SJSA1 (cell line): ENCODE results near the gene CLCN5. TPM values are rescaled to one million over a fixed set of nuclear protein-coding genes. Genes with fewer than 3 reads are reported as not detected.
"Not testable (repeated sequence)": the region's sequence is repeated elsewhere in the genome, so short reads cannot be mapped to it uniquely, and the experiment has no call there.

ENCODE experiments used
- DNase-seq, 2 experiments: peaks; one replicate each; pipeline ENCODE4 v3.0.0-alpha.2; 2015 to 2020; ENCODE audit warnings: low spot score in 2 of 2, low read depth in 1 of 2
- H3K27ac ChIP-seq: fragments of 250-450 bp; sonication (Bioruptor Pico); 2 replicates; pipeline ENCODE4 v1.5.1; 2020; ENCODE audit warnings: mild to moderate bottlenecking, moderate library complexity
- H3K27me3 ChIP-seq: fragments of 250-450 bp; sonication (Bioruptor Pico); replicated peaks from 2 replicates; pipeline ENCODE4 v1.5.1; 2020; ENCODE audit warnings: mild to moderate bottlenecking, moderate library complexity
- H3K36me3 ChIP-seq: fragments of 250-450 bp; sonication (Bioruptor Pico); 2 replicates; pipeline ENCODE4 v1.5.1; 2020; ENCODE audit warnings: mild to moderate bottlenecking
- H3K4me1 ChIP-seq: fragments of 250-450 bp; sonication (Bioruptor Pico); replicated peaks from 2 replicates; pipeline ENCODE4 v1.6.1; 2021; ENCODE audit warnings: mild to moderate bottlenecking
- H3K4me3 ChIP-seq: fragments of 250-450 bp; sonication (Bioruptor Pico); 2 replicates; pipeline ENCODE4 v1.5.1; 2020; ENCODE audit warnings: mild to moderate bottlenecking
- H3K9me3 ChIP-seq: fragments of 250-450 bp; sonication (Bioruptor Pico); replicated peaks from 2 replicates; pipeline ENCODE4 v1.5.1; 2020; ENCODE audit warnings: mild to moderate bottlenecking
- total RNA-seq: library from RNA; depleted of rRNA; stranded (reverse); fragments of >200 nt; shearing (Covaris generic); gene quantifications from 2 replicates; pipeline ENCODE4 v1.2.3, GENCODE V29; 2014

The CLCN5 gene
- total RNA-seq, 1 experiment from 2014 or later, result 3.5 TPM

DNA sequence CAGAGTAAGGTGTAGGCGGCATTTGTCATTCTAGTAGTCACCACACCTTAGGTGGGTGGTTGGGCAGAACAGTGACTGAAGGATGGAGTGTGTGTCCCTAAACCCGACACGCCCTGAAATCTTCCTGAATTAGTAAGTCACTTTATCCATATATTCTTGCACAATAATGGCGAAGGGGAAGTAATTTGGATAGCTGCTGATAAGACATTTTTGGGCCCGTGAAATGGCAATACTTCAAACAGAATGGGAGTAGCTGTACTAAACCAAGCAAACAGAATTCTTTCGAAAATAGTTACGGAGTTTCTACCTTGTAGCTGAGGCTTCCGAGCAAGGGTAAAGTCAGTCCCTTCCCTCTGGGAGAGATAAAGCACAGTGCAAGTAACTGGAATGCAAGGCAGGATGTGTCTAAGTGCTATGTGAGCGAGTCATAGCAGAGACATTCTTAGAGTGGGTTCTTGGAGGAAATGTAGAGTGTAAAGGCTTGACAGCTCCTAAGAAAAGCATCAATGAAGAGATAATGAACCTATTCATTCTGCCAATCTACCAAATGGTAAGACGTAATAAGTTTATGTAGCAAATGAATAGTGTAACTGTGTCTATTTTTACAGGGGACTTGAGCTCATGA, 72.8 kb downstream of the CLCN5 start:
- Histone ChIP-seq H3K4me3 (no peak overlapping the region), H3K27me3 (no peaks in the 10 kb centered on the region), H3K4me1 (no peaks in the 10 kb centered on the region), H3K36me3 (no peaks in the 10 kb centered on the region), H3K27ac (no peak overlapping the region), H3K9me3 (no peaks in the 10 kb centered on the region)
- DNase-seq, result no peak

DNA sequence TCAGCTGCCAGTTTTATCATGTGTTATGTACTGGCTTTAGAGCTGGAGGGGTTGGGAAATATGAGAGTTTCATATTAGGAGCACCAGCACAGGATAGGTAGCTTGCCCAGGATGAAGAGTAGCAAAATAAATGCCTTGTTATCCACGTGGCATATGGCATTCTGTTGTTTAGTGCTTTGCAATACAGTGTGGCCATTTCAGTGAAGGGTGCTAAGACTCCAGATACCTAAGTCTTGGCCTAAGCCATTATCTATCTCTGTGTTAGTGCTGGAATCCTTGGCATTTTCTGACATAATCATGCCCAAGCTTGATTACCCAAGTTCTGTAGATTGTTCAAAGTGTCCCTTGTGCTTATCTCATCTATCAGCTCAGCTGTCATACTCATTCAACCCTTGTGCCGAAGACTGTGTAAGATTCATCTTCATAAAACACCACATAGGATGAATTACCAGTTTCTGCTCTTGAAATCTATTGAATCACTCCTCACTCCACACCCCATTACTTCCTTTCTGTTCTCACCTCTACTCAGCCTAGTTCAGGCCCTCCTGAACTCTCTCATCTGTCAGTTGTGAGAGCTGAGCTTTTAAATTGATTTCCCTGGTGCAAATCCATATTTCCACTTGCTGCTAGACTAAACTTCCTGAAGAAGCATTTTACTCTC, 73.5 kb downstream of the CLCN5 start:
- no peaks in the 10 kb centered on the region for H3K27me3 ChIP-seq
- no peaks in the 10 kb centered on the region for H3K9me3 ChIP-seq
- H3K4me3 ChIP-seq, result no peak overlapping the region
- no peak for DNase-seq
- no peaks in the 10 kb centered on the region for H3K4me1 ChIP-seq
- H3K36me3 ChIP-seq, result no peaks in the 10 kb centered on the region
- H3K27ac ChIP-seq, result no peak overlapping the region

DNA sequence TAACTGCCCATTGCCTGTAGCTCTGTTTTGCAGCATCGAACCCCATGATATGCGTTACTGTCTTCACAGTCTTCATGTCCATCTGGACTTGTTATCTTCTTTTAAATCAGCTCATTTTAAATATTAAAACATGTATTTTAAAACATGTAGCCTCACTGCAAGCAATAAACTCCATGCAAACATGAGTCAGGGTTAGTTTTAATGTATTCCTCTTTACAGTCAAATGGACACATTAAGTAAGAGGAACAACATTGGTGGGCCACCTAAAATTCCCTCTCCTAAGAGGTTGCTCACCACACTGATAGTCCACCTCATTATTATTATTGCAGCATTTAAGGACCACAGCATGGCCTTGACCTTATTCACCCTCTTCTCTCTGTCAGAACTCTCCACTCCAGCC, 74.1 kb downstream of the CLCN5 start:
- Histone ChIP-seq H3K36me3 (no peaks in the 10 kb centered on the region), H3K9me3 (no peaks in the 10 kb centered on the region), H3K4me3 (no peak overlapping the region), H3K4me1 (no peaks in the 10 kb centered on the region), H3K27ac (no peak overlapping the region), H3K27me3 (no peaks in the 10 kb centered on the region)
- no peak for DNase-seq

DNA sequence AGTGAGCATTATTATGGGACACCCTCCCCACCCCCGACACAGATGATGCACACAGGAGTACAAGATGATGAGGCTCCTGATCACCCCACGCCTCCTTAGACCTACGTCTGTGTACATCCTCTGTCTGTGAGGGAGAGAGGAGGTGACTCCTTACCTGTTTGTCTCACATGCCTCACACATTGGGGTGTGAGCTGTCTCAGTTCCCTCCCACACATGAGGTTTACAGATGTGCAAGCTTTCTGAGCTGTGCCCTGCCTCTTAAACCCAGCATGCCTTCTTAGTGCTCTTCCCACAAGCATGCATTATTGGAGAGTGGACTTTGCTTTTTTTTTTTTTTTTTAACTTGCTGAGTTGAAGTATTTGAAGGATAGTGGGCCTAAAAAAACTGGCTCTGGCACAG, 76.7 kb downstream of the CLCN5 start:
- Histone ChIP-seq H3K4me3 (no peak overlapping the region), H3K27me3 (no peaks in the 10 kb centered on the region), H3K36me3 (no peaks in the 10 kb centered on the region), H3K27ac (no peak overlapping the region), H3K9me3 (no peaks in the 10 kb centered on the region), H3K4me1 (no peaks in the 10 kb centered on the region)
- DNase-seq, result no peak

DNA sequence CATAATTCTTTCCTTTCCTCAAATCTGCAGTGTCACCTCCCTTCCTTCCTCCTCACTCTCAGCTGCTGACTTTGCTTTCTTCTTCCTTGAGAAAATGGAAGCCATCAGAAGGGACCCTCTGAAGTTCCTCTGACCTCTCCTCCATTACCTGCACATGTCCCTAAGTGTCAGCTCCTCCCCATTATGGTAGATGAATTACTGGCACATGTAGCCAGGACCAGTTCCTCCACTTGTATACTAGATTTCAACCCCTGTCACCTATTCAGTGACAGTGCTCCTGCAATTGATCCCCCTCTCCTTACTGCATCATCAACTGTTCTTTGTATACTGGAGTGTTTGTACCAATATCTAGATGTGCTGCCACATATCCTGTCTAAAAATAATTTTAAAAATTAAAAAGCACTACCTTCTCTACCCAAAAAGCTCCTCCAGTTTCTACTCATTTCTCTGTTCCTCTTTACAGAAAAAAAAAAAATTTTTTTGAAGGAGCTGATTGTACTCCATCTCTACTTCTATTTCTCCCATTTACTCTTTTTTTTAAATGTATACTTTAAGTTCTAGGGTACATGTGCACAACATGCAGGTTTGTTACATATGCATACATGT, 78.6 kb downstream of the CLCN5 start:
- Histone ChIP-seq H3K36me3 (no peaks in the 10 kb centered on the region), H3K9me3 (no peaks in the 10 kb centered on the region), H3K4me1 (no peaks in the 10 kb centered on the region), H3K4me3 (no peak overlapping the region), H3K27me3 (no peaks in the 10 kb centered on the region), H3K27ac (no peak overlapping the region)
- no peak for DNase-seq

DNA sequence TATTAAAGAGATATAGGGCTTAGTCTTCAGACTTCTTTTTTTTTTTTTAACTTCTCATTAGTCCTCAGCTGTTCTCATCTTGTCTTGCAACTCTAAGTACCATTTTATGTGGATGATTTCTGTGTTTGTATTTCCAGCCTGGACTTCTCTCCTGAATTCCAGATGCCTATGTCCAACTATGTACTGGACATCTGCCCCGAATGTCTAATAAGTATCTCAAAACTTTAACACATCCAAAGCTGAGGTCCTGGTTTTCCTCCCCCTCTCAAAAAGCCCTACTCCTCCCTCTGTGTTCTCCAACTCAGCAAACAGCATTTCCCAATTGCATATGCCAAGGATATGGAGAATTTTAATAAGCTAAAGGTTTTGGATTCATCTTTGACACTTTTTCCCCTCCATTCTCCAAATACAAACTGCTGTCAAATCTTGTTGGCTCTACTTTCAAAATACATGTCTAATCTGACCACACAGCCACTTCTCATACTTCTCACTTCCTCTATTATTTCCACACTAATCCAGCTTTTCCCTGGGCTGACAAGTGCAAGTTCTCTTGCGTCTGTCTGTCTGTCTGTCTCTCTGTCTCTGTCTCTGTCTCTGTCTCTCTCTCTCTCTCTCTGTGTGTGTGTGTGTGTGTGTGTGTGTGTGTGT, 79.8 kb downstream of the CLCN5 start:
- Histone ChIP-seq H3K36me3 (no peaks in the 10 kb centered on the region), H3K4me1 (no peaks in the 10 kb centered on the region), H3K27me3 (no peaks in the 10 kb centered on the region), H3K4me3 (no peak overlapping the region), H3K9me3 (no peaks in the 10 kb centered on the region), H3K27ac (no peak overlapping the region)
- no peak for DNase-seq

DNA sequence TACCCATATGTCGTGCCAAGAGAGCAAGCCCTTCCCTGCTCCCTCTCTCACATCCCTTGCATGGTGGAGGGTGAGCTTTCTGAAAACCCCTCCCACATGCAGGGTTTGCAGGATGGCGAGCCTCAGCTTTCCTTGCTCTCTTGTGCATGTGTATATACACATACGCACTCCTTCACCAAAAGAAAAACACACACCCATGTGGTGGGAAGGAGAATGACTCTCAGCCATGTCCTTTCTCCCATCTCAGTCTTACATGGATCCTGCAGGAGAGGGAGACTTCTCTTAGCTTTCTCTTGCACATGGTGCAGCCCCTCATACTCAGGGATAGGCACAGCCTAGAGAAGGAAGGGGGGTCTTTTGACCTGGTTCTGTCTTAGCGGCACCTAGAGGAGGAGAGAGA, 81.1 kb downstream of the CLCN5 start:
- no peaks in the 10 kb centered on the region for H3K27me3 ChIP-seq

DNA sequence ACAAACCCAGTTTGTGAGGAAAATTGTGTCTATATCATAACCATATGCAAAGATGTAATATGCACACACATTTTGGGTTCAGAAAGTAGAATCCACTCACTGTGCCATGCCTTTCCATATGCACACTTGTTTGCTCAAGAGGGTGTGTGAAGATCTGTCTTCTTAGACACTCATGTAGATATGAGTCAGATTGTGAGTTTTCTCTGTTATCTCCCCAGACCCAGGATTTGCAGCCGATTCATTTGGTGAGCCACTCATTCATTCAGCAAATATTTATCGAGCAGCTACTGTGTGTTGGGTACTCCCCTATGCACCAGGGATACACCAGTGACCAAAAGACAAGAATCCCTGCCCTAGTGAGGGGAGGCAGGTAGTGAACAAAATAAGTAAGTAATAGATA, 81.5 kb downstream of the CLCN5 start:
- Histone ChIP-seq H3K4me1 (no peaks in the 10 kb centered on the region), H3K9me3 (no peaks in the 10 kb centered on the region), H3K27ac (no peak overlapping the region), H3K27me3 (no peaks in the 10 kb centered on the region), H3K4me3 (no peak overlapping the region), H3K36me3 (no peaks in the 10 kb centered on the region)
- DNase-seq, result no peak

More for the DNA sequence above, 81.1 kb downstream of the CLCN5 start:
- no peaks in the 10 kb centered on the region for H3K4me1 ChIP-seq
- DNase-seq, result no peak
- no peak overlapping the region for H3K27ac ChIP-seq
- no peaks in the 10 kb centered on the region for H3K36me3 ChIP-seq
- no peak overlapping the region for H3K4me3 ChIP-seq
- no peaks in the 10 kb centered on the region for H3K9me3 ChIP-seq

DNA sequence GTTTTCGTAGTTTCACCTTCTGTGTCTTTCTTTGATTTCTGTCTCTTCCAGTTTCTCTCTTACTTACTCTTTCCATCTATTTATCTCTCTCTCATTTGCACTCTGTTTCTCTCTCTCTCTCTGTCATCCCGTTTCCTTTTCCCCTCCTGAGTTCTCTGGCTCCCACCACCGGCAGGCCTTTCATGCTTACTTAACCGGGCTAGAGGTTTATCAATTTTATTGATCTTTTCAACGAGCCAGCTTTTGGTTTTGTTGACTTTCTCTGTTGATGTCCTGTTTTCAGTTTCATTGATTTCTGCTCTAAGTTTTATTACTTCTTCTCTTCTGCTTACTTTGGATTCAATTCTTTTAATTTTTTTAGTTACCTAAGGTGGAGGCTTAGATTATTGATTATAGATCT, 103.2 kb downstream of the CLCN5 start:
- DNase-seq, H3K4me3 ChIP-seq, H3K27ac ChIP-seq, H3K36me3 ChIP-seq, H3K9me3 ChIP-seq, H3K27me3 ChIP-seq, H3K4me1 ChIP-seq: not testable (repeated sequence)

DNA sequence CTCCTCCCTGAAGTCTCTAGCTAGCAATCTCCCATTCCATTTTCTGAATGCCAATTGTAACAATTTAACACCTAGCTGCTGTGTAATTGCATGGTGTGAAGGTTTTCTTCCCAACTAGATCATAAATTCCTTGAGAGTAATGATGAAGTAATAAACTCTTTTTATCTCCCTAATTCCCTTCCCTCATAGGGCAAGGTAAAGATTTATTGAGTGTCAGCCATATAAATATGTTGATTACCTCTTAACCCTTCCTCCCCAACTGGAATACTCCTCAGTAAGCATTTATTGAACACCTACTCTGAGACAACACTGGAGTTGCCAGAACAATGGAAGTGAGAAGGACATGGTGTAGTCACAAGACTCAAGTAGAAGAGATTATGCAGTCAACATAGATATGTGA, 112.7 kb downstream of the CLCN5 start:
- Histone ChIP-seq H3K9me3 (no peaks in the 10 kb centered on the region), H3K4me3 (no peak overlapping the region), H3K4me1 (no peaks in the 10 kb centered on the region), H3K27ac (no peak overlapping the region), H3K27me3 (no peaks in the 10 kb centered on the region), H3K36me3 (no peaks in the 10 kb centered on the region)
- no peak for DNase-seq

DNA sequence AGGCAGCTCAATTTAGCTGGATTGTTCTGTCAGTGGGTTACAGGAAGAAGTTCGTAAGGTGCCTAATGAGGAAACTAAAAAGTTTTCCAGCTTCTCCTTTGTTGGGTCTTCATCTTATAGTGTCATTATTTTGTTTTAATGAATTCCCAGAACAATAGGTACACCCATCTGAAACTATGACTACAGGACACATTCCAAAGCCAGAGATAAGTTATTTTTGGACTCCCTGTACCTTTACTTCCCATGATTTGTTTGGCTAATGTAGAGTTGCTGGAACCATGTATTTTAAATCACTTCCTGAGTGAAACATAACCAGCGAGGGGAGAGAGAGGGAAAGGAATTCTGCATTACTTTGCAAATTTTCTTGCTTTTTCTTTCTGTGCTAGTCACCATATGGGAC, 114.0 kb downstream of the CLCN5 start:
- DNase-seq, result no peak
- Histone ChIP-seq H3K4me3 (no peak overlapping the region), H3K4me1 (no peaks in the 10 kb centered on the region), H3K36me3 (no peaks in the 10 kb centered on the region), H3K27me3 (no peaks in the 10 kb centered on the region), H3K9me3 (no peaks in the 10 kb centered on the region), H3K27ac (no peak overlapping the region)

DNA sequence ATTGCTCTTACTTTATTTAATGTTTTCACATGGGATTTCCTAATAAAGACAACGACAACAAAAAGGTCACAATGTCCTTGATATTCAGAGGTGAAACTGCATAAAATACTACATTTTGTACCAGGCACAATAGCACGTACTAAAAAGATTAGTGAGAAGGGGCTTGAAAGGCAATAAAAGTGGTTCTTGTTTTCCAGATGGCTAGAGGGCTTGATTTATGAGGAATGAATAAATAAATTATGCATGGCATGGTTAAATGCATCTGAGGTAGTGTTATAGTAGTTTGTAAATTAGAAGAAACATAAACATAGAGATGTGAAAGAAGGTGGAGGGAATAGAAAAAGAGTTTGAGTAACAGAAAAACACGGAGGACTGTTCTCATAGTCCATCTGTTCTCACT, 123.4 kb downstream of the CLCN5 start:
- Histone ChIP-seq H3K4me1 (no peaks in the 10 kb centered on the region), H3K4me3 (no peak overlapping the region), H3K9me3 (no peaks in the 10 kb centered on the region), H3K36me3 (no peaks in the 10 kb centered on the region), H3K27ac (no peak overlapping the region), H3K27me3 (no peaks in the 10 kb centered on the region)
- no peak for DNase-seq

DNA sequence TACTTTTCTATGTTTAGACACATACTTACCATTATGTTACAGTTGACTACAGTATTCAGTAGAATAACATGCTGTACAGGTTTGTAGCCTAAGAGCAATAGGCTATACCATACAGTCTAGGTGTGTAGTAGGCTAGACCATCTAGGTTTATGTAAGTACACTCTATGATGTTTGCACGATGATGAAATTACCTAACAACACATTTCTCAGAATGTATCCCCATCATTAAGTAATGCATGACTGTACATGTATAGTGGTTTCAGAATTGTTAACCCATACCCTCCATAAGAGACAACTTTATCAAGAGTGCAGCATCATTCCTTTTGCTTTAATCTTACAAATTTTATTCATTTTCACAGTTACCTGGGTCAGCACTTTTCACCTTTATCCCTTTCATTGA, 126.8 kb downstream of the CLCN5 start:
- DNase-seq, result no peak
- no peaks in the 10 kb centered on the region for H3K4me1 ChIP-seq

DNA sequence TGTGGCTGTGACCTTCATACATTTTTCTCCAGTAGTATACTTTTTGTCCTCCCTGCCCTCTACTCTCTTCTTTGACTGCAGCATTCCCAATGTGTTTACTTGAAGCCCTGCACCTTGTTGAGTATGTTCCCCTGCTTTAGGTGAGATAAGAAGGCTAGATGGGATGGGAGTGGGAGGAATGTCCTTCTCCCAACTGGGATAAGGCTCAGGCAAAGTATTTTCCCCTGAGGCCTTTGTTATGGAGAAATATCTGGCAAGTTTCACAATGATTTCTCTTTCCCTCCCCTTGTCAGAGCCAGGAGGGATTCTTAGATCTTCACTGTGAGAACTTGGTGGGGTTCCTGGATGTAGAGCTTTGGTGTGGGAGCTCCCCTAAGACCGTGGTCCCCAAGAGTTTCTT, 131.8 kb downstream of the CLCN5 start:
- no peak overlapping the region for H3K27ac ChIP-seq
- H3K4me1 ChIP-seq, result no peaks in the 10 kb centered on the region
- H3K27me3 ChIP-seq, result no peaks in the 10 kb centered on the region
- H3K36me3 ChIP-seq, result no peaks in the 10 kb centered on the region
- no peaks in the 10 kb centered on the region for H3K9me3 ChIP-seq
- no peak for DNase-seq
- no peak overlapping the region for H3K4me3 ChIP-seq

More for the DNA sequence above, 126.8 kb downstream of the CLCN5 start:
- H3K4me3 ChIP-seq, result no peak overlapping the region
- H3K9me3 ChIP-seq, result no peaks in the 10 kb centered on the region
- no peaks in the 10 kb centered on the region for H3K27me3 ChIP-seq
- no peak overlapping the region for H3K27ac ChIP-seq
- no peaks in the 10 kb centered on the region for H3K36me3 ChIP-seq
